LHCN-M2 (cell line): ENCODE measurements around the gene PIP5K1B. TPM values are rescaled to one million over a fixed set of nuclear protein-coding genes. Genes with fewer than 3 reads are reported as not detected.

Experiments used
- total RNA-seq: library from RNA; depleted of rRNA; stranded (reverse); fragments of >200 nt; gene quantifications from 2 replicates; pipeline ENCODE4 v1.2.3, GENCODE V29; 2014; rRNA removed

PIP5K1B gene
- total RNA-seq, 1 experiment from 2014 or later = not detected

Other genes starting within 250 kb of the PIP5K1B start
- gene TMEM252, start 164.4 kb upstream of the PIP5K1B start, total RNA-seq = not detected in 2 replicates